Chondrocyte (in vitro differentiated cells): Measurements from ENCODE around the gene REEP3. TPM values are rescaled to one million over a fixed set of nuclear protein-coding genes. Genes with fewer than 3 reads are reported as not detected.
A peak's percentile ranks its signal among the peaks of the same experiment; 100 is the strongest.

ENCODE experiments used
- DNase-seq: peaks from one replicate; pipeline ENCODE4 v3.0.0; 2021; ENCODE audit warnings: mixed read lengths, low spot score
- H3K27ac Mint-ChIP-seq: one replicate; pipeline ENCODE4 v1.8.0; 2021; ENCODE audit warnings: mild to moderate bottlenecking, moderate library complexity, mixed read lengths; ENCODE audit not compliant: unreplicated experiment
- H3K27me3 Mint-ChIP-seq: 2 replicates; pipeline ENCODE4 v1.8.0; 2021; ENCODE audit warnings: low read depth, mixed read lengths
- H3K36me3 Mint-ChIP-seq: 2 replicates; pipeline ENCODE4 v1.8.0; 2021; ENCODE audit warnings: low read depth, mixed read lengths
- H3K4me1 Mint-ChIP-seq: 2 replicates; pipeline ENCODE4 v1.8.0; 2021; ENCODE audit warnings: low read depth, mild to moderate bottlenecking, mixed read lengths
- H3K4me3 Mint-ChIP-seq: one replicate; pipeline ENCODE4 v1.8.0; 2021; ENCODE audit warnings: mild to moderate bottlenecking, moderate library complexity, mixed read lengths; ENCODE audit not compliant: unreplicated experiment
- H3K9me3 Mint-ChIP-seq: 2 replicates; pipeline ENCODE4 v1.8.0; 2021; ENCODE audit warnings: low read depth, mixed read lengths
- CTCF ChIP-seq: fragments of 200-600 bp; sonication (generic); IDR thresholded peaks from 2 replicates; pipeline ENCODE4 v1.5.0; 2021; ENCODE audit warnings: antibody characterized with exemption, mild to moderate bottlenecking, moderate library complexity
- total RNA-seq: library from RNA; stranded (reverse); gene quantifications from 3 replicates; pipeline ENCODE4 v1.2.1, GENCODE V29; 2021

The REEP3 gene
- total RNA-seq, 1 donor from 2014 or later = 80.6 TPM

GRCh38 chr10:63501954-63502353 is 19.2 kb upstream of the REEP3 start:
- DNase-seq = no peak
- no peak for TF ChIP-seq CTCF
- peaks cover 51% of the 10 kb centered on the region for H3K4me1 Mint-ChIP-seq
- H3K27ac Mint-ChIP-seq = no peak overlapping the region
- H3K4me3 Mint-ChIP-seq = no peak overlapping the region
- no peaks in the 10 kb centered on the region for H3K27me3 Mint-ChIP-seq
- H3K9me3 Mint-ChIP-seq = peaks cover under 1% of the 10 kb centered on the region
- H3K36me3 Mint-ChIP-seq = peaks cover 3% of the 10 kb centered on the region

- peaks cover 3% of the 10 kb centered on the region for H3K36me3 Mint-ChIP-seq
- no peak overlapping the region for H3K4me3 Mint-ChIP-seq
- no peak overlapping the region for H3K27ac Mint-ChIP-seq
- H3K4me1 Mint-ChIP-seq = peaks cover 42% of the 10 kb centered on the region
- no peaks in the 10 kb centered on the region for H3K27me3 Mint-ChIP-seq
- DNase-seq = no peak
- peaks cover 2% of the 10 kb centered on the region for H3K9me3 Mint-ChIP-seq
- no peak for TF ChIP-seq CTCF
These were observed 18.4 kb upstream of the REEP3 start for GRCh38 chr10:63502832-63503231.

GRCh38 chr10:63503395-63503794 is 17.8 kb upstream of the REEP3 start:
- Mint-ChIP-seq H3K27me3 (no peaks in the 10 kb centered on the region), H3K36me3 (peaks cover 5% of the 10 kb centered on the region), H3K4me3 (no peak overlapping the region), H3K9me3 (peaks cover 5% of the 10 kb centered on the region), H3K27ac (no peak overlapping the region), H3K4me1 (peaks cover 37% of the 10 kb centered on the region)
- TF ChIP-seq CTCF = no peak
- no peak for DNase-seq

GRCh38 chr10:63504145-63504881 is 16.9 kb upstream of the REEP3 start:
- H3K9me3 Mint-ChIP-seq = peaks cover 7% of the 10 kb centered on the region
- no peak overlapping the region for H3K4me3 Mint-ChIP-seq
- peaks cover 28% of the 10 kb centered on the region for H3K4me1 Mint-ChIP-seq
- TF ChIP-seq CTCF = peak; percentile 23
- H3K27ac Mint-ChIP-seq = no peak overlapping the region
- DNase-seq = no peak
- H3K36me3 Mint-ChIP-seq = peaks cover 5% of the 10 kb centered on the region
- H3K27me3 Mint-ChIP-seq = no peaks in the 10 kb centered on the region

- DNase-seq = no peak
- Mint-ChIP-seq H3K4me1 (peaks cover 26% of the 10 kb centered on the region), H3K27me3 (no peaks in the 10 kb centered on the region), H3K4me3 (no peak overlapping the region), H3K36me3 (peaks cover 3% of the 10 kb centered on the region), H3K27ac (no peak overlapping the region), H3K9me3 (peaks cover 7% of the 10 kb centered on the region)
- no peak for TF ChIP-seq CTCF
These were observed 15.6 kb upstream of the REEP3 start for GRCh38 chr10:63505562-63505961.
